SK-N-MC (cell line): ENCODE results near the gene MAST3.
A peak's percentile ranks its signal among the peaks of the same experiment; 100 is the strongest.
"Not testable (repeated sequence)": the region's sequence is repeated elsewhere in the genome, so short reads cannot be mapped to it uniquely, and the experiment has no call there.

Source experiments
- DNase-seq: peaks from one replicate; pipeline ENCODE4 v3.0.0-alpha.2; 2011; ENCODE audit warnings: low read depth, low spot score
- H3K27ac ChIP-seq: fragments of 200-600 bp; sonication (generic); 2 replicates; pipeline ENCODE4 v1.5.1; 2016; ENCODE audit warnings: mixed run types
- H3K36me3 ChIP-seq: fragments of 200-600 bp; sonication (generic); 2 replicates; pipeline ENCODE4 v1.6.1; 2017; ENCODE audit warnings: antibody characterized with exemption, low read length, mixed read lengths; ENCODE audit not compliant: insufficient read depth
- H3K4me3 ChIP-seq: fragments of 200-600 bp; sonication (generic); 2 replicates; pipeline ENCODE4 v1.5.1; 2016
- H3K9ac ChIP-seq: fragments of 200-600 bp; sonication (generic); 2 replicates; pipeline ENCODE4 v1.8.0; 2017; ENCODE audit warnings: mixed run types, mixed read lengths; ENCODE audit not compliant: insufficient read length
- H3K9me3 ChIP-seq: fragments of 200-600 bp; sonication (generic); 2 replicates; pipeline ENCODE4 v1.6.1; 2017; ENCODE audit warnings: low read depth, mild to moderate bottlenecking, antibody characterized with exemption, low read length, moderate library complexity, mixed read lengths
- EZH2 ChIP-seq: fragments of 200-600 bp; sonication (generic); IDR thresholded peaks from one replicate; pipeline ENCODE4 v1.6.1; 2017; ENCODE audit warnings: antibody characterized with exemption
- FOXP2 ChIP-seq: optimal IDR thresholded peaks from 2 replicates; pipeline ENCODE3; 2011; ENCODE audit warnings: mild to moderate bottlenecking, moderate library complexity; ENCODE audit not compliant: insufficient read depth; ENCODE audit errors: extremely low read length, control extremely low read depth
- POLR2AphosphoS5 ChIP-seq: IDR thresholded peaks from 2 replicates; pipeline ENCODE4 v1.6.1; 2012; ENCODE audit warnings: mild to moderate bottlenecking, low read depth, low read length, borderline replicate concordance

Gene MAST3

DNA sequence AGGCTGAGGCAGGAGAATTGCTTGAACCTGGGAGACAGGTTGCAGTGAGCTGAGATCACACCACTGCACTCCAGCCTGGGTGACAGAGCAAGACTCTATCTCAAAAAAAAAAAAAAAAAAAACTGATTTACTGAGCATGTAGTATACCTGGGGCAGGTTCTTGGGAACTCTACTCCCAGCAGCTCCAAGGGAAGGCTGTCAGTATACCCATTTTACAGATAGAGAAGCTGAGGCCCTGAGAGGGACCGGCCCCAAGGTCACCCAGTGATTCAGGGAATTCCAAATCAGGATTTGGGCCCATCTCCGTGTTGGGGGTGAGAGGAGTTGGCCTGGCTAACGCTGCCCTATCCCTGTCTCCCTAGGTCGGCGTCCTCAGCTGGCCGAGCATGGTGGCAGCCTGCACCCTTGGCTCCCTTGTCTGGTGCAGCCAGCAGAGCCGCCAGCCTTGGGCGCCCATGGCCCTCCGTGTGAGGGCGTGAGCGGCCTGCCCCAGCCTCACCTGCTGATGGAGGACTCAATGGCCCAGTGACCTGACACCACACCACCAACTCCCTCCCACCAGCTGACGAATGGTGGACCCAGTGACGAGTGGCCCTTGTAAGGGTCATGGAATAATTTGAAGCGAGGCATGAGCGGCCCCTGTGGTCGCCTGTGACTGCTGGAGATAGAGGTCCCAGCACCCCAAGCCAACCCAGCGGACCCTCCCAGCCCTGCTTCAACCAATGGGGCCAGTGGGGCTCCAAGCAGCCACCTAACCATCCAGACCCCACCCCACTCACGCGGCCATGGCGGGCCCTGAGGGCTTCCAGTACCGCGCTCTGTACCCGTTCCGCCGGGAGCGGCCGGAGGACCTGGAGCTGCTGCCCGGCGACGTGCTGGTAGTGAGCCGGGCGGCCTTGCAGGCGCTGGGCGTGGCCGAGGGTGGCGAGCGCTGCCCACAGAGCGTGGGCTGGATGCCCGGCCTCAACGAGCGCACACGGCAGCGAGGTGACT lies 57.8 kb downstream of the MAST3 start:
- H3K27ac ChIP-seq: no peak overlapping the region
- H3K9ac ChIP-seq: no peak overlapping the region
- TF ChIP-seq FOXP2 (no peak), EZH2 (no peak), POLR2AphosphoS5 (no peak)

DNA sequence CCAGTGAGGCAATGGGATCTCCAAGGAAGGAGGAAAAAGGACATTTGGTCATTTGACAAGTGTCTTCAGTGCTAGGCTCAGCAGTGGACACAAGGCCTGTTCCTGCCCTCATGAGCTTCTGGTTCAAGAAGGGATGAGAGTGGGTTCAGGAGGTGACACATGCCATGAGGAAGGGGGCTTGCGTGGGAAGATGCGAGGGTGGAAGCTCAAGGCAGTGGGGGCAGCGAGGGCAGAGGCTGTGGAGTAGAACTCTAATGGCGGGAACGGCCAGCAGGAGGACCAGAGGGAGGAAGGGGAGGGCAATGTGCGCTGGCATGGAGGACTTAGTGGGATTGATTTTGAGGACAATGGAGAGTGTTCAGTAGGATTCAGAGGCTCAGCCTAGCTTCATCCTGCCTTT lies 58.7 kb downstream of the MAST3 start:
- TF ChIP-seq FOXP2 (no peak), POLR2AphosphoS5 (no peak), EZH2 (no peak)

More for the DNA sequence above, 57.8 kb downstream of the MAST3 start:
- no peaks in the 10 kb centered on the region; the same call in 1 of the 2 replicates for H3K36me3 ChIP-seq
- no peak for DNase-seq
- H3K9me3 ChIP-seq: no peaks in the 10 kb centered on the region
- no peak overlapping the region for H3K4me3 ChIP-seq

DNA sequence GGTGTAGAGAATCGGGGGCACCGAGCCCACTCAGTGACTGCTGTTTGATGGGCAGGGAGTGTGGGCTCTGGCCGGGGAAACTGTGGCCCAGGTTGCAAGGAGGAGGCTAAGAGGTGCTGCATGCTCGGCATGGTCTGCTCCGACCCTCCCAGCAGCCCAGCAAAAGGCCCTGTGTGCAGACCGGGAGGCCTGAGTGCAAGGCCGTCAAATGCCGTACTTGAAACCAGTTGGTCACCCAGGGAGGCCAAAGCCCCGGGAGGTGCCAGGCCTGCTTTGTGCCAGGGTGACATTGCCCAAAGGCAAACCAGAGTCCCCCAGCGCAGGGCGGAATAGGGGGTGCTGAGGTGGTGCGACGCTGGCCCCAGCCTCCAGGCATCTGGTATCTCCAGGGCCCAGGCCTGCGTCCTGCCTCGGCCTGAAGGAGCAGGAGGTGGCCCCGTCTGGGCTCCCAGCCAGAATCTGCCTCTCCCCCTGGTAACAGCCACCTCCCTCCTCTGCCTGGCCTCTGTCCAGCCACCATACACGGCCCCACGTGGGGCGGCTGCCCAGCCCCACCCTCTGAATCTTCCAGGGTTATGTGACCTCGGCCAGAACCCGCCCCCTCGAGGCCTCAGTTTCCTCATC lies 59.4 kb downstream of the MAST3 start:
- no peaks in the 10 kb centered on the region for H3K9me3 ChIP-seq
- no peak overlapping the region for H3K27ac ChIP-seq
- H3K36me3 ChIP-seq: peaks cover 2% of the 10 kb centered on the region; the same call in 1 of the 2 replicates
- no peak overlapping the region for H3K4me3 ChIP-seq
- H3K9ac ChIP-seq: no peak overlapping the region
- no peak for DNase-seq
- TF ChIP-seq EZH2 (no peak), POLR2AphosphoS5 (no peak), FOXP2 (no peak)

More for the DNA sequence above, 58.7 kb downstream of the MAST3 start:
- Histone ChIP-seq H3K9ac (no peak overlapping the region), H3K9me3 (no peaks in the 10 kb centered on the region), H3K27ac (no peak overlapping the region), H3K4me3 (no peak overlapping the region), H3K36me3 (no peaks in the 10 kb centered on the region; the same call in 1 of the 2 replicates)
- no peak for DNase-seq

DNA sequence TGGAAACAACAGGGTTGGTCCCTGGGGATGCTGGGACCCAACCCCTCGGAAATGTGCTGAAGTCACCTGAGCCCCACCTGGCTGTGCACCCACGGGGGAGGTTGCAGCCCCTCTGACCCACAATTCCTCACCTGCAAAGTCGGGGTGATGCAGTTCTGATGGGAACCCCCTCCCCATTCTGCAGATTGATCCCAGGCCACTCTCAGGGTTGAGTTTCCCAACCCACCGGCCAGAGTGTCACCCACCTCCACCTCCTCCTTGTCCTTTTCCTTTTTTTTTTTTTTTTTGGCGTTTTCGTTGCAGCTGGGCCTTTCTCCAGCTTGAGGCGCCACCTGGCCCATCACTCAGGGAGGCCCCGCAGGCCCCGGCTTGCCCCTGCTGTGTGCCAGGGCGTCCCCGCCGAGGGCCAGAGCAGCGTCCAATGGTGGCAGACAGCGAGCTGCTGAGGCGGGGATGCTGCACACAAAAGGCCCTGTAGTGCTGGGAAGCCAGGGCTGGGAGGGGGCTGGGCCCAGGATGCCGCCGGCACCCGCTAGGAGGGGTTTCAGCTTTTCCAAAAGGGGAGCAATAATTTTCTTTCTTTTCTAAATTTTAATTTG lies 60.0 kb downstream of the MAST3 start:
- DNase-seq: no peak
- Histone ChIP-seq H3K4me3 (no peak overlapping the region), H3K36me3 (peaks cover 7% of the 10 kb centered on the region; the same call in 1 of the 2 replicates), H3K27ac (no peak overlapping the region), H3K9me3 (no peaks in the 10 kb centered on the region), H3K9ac (no peak overlapping the region)
- no peak for TF ChIP-seq EZH2
- no peak for TF ChIP-seq FOXP2
- no peak for TF ChIP-seq POLR2AphosphoS5

DNA sequence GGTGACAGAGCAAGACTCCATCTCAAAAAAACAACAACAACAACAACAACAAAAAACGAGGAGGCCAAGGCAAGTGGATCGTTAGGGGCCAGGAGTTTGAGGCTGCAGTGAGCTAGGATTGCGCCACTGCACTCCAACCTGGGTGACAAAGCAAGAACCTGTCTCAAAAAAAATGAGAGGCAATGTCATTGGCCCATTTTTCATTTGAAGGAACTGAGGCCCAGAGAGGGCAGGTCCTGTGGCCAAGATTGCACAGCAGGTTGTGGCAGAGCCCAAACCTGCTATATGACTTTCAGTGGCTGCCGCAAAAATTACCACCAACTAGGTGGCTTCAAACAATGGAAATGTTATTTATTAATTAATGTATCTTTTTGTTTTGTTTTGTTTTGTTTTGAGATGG lies 60.9 kb downstream of the MAST3 start:
- no peak overlapping the region for H3K27ac ChIP-seq
- H3K9me3 ChIP-seq: no peaks in the 10 kb centered on the region
- H3K4me3 ChIP-seq: no peak overlapping the region
- TF ChIP-seq FOXP2: no peak
- peaks cover 14% of the 10 kb centered on the region; the same call in 1 of the 2 replicates for H3K36me3 ChIP-seq
- no peak overlapping the region for H3K9ac ChIP-seq
- no peak for DNase-seq

DNA sequence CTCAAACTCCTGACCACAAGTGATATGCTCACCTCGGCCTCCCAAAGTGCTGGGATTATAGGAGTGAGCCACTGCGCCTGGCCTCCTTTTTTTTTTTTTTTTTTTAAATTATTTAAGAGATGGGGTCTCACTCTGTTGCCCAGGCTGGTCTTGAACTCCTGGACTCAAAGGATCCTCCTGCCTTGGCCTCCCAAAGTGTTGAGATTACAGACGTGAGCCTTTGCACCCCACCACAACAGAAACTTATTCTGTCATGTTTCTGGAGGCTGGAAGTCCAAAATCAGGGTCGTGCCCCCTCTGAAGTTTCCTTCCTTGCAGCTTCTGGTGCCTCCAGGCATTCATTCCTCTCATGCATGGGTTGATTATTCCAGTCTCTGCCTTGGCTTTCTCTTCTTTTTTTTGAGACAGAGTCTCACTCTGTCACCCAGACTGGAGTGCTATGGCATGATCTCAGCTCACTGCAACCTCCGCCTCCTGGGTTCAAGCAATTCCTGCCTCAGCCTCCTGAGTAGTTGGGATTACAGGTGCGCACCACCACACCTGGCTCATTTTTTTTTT lies 61.6 kb downstream of the MAST3 start:
- H3K9me3 ChIP-seq, H3K27ac ChIP-seq, DNase-seq, H3K4me3 ChIP-seq, H3K9ac ChIP-seq: not testable (repeated sequence)
- H3K36me3 ChIP-seq: peaks cover 14% of the 10 kb centered on the region; the same call in 1 of the 2 replicates

DNA sequence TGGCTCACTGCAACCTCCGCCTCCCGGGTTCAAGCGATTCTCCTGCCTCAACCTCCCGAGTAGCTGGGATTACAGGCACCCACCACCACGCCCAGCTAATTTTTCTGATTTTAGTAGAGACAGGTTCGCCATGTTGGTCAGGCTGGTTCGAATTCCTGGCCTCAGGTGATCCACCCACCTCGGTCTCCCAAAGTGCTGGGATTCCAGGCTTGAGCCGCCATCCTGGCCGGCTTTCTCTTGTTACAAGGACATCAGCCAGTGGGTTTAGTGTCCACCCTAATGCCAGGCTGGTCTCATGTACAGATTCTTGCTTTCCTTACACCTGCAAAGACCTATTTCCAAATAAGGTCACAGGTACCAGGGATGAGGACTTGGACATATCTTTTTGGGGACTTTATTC lies 62.2 kb downstream of the MAST3 start:
- Histone ChIP-seq H3K9me3 (no peaks in the 10 kb centered on the region), H3K4me3 (no peak overlapping the region), H3K9ac (no peak overlapping the region), H3K36me3 (peaks cover 14% of the 10 kb centered on the region; the same call in 1 of the 2 replicates), H3K27ac (no peak overlapping the region)
- DNase-seq: no peak
- no peak for TF ChIP-seq POLR2AphosphoS5
- no peak for TF ChIP-seq FOXP2
- no peak for TF ChIP-seq EZH2

DNA sequence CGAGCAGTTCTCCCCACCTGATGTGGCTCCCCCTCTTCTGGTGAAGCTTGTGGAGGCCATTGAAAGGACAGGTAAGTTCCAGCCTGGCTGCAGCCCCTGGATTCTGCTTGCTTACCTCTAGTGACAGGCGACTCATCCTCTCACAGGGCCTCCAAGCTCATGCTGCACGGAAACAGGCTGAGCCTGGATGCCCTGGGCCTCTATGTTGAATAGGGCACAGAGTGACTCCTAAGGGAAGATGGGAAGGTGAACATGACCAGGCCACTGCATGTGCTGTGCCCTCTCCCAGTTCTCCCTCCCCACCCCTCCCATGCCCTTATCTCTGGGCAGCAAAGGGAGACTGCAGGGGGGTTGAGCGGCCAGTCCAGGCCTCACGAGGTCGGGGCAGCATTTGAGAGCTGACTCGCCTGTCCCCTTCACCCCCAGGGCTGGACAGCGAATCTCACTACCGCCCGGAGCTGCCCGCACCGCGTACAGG lies 63.0 kb downstream of the MAST3 start:
- Histone ChIP-seq H3K36me3 (peaks cover 16% of the 10 kb centered on the region; the same call in 1 of the 2 replicates), H3K4me3 (peak overlapping the region; percentile 63)

More for the DNA sequence above, 63.0 kb downstream of the MAST3 start:
- DNase-seq: no peak
- Histone ChIP-seq H3K9me3 (no peaks in the 10 kb centered on the region), H3K9ac (peak overlapping the region; percentile 68), H3K27ac (no peak overlapping the region)
- no peak for TF ChIP-seq FOXP2
- no peak for TF ChIP-seq EZH2
- no peak for TF ChIP-seq POLR2AphosphoS5
